Suprapubic skin (tissue), 3 donors: ENCODE measurements around the gene DCTN3.

Experiments used
- CTCF ChIP-seq, 2 donors: fragments of 200-600 bp in 1 of 2; fragments of 450-650 bp in 1 of 2; sonication (generic) in 1 of 2; IDR thresholded peaks; one replicate each; pipeline ENCODE4 v1.5.1; 2016 to 2019; ENCODE audit warnings: antibody characterized with exemption in 2 of 2, mild to moderate bottlenecking in 1 of 2, moderate library complexity in 1 of 2
- EP300 ChIP-seq: sonication (generic); formaldehyde crosslinking; IDR thresholded peaks from one replicate; pipeline ENCODE4 v1.6.1; 2017; ENCODE audit warnings: antibody characterized with exemption
- POLR2A ChIP-seq, 2 donors: fragments of 450-650 bp; IDR thresholded peaks; one replicate each; pipeline ENCODE4 v1.6.1; 2017; ENCODE audit warnings: antibody characterized with exemption in 2 of 2, mild to moderate bottlenecking in 2 of 2, moderate library complexity in 2 of 2

DNA sequence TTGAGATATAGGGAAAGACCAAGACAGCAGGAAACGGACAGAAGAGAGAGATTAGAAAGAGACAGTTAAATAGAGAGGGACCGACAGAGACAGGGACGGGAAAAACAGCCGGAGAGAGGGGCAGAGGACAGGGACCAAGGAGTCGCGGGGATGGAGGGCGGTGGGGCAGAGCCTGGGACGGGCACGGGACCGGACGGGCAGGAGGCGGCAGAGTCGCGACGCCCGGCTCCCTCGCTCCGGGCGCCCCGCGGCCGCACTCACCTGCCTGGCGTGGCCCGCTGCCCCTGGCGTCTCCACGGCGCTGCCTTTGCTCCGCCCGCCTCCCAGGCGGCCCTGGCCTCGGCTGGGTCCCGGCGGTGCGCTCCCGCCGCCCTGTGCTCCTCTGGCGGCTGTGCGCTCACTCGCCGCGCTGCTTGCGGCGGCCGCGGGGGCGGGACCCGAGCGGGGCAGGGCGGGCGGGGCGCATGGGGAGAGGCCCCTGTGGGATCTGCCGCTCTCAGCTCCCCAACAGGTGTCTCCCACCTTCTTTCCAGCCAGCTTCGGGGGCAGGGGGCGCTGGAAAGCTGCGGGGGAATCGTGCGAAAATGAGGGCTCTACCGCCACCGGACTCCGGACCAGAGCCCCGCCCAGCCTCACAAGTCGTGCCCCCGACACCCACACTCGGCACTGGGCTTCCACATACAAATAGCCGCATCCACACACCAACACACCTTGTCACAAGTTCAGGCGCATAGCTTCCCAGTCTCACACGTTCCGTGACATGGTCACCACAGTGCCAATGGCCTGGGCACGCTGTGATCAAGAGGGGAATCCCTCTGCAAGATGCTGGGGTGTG, 8.6 kb upstream of the DCTN3 start, which contains the start of gene ARID3C:
- no peak for TF ChIP-seq POLR2A (IDR thresholded peaks at IDR 0.05)
- TF ChIP-seq CTCF (IDR thresholded peaks at IDR 0.05), result no peak
- TF ChIP-seq EP300, result no peak
